Activated CD4-positive, alpha-beta memory T cell treated with anti-CD3 and anti-CD28 coated beads, Interleukin-2, amount 10 ng/mL, durations not matched to agents 7 days and 5 days (primary cell): ENCODE results near the gene GBP2. TPM values are rescaled to one million over a fixed set of nuclear protein-coding genes. Genes with fewer than 3 reads are reported as not detected.
"Not testable (repeated sequence)": the region's sequence is repeated elsewhere in the genome, so short reads cannot be mapped to it uniquely, and the experiment has no call there.

Experiments used
- CTCF ChIA-PET: fragments of 350-600 bp; sonication (Branson Sonifier 250); formaldehyde crosslinking; loops from one replicate; lab custom pipeline; 2021; ENCODE audit warnings: antibody characterized with exemption, inconsistent platforms; lab: Charles Lee
- POLR2A ChIA-PET: fragments of 350-600 bp; sonication (Branson Sonifier 250); formaldehyde crosslinking; loops from one replicate; lab custom pipeline; 2021; ENCODE audit warnings: antibody characterized with exemption; lab: Charles Lee
- DNase-seq: peaks from one replicate; pipeline ENCODE4 v3.0.0-alpha.2; 2020
- H3K27ac Mint-ChIP-seq: one replicate; pipeline ENCODE4 v1.8.0; 2021; ENCODE audit warnings: mild to moderate bottlenecking, mixed read lengths
- H3K27me3 Mint-ChIP-seq: one replicate; pipeline ENCODE4 v1.8.0; 2021; ENCODE audit warnings: mixed read lengths
- H3K36me3 Mint-ChIP-seq: one replicate; pipeline ENCODE4 v1.8.0; 2021; ENCODE audit warnings: low read depth, mixed read lengths
- H3K4me1 Mint-ChIP-seq: one replicate; pipeline ENCODE4 v1.8.0; 2021; ENCODE audit warnings: mixed read lengths
- H3K4me3 Mint-ChIP-seq: one replicate; pipeline ENCODE4 v1.8.0; 2021; ENCODE audit warnings: mild to moderate bottlenecking, mixed read lengths
- H3K9me3 Mint-ChIP-seq: one replicate; pipeline ENCODE4 v1.8.0; 2021; ENCODE audit warnings: mixed read lengths
- total RNA-seq, 2 experiments: library from RNA; stranded (reverse); gene quantifications; one replicate each; pipeline ENCODE4 v1.2.3, GENCODE V29; 2021

GBP2 gene
- total RNA-seq, 2 experiments from 2014 or later = 280 to 281 TPM

DNA sequence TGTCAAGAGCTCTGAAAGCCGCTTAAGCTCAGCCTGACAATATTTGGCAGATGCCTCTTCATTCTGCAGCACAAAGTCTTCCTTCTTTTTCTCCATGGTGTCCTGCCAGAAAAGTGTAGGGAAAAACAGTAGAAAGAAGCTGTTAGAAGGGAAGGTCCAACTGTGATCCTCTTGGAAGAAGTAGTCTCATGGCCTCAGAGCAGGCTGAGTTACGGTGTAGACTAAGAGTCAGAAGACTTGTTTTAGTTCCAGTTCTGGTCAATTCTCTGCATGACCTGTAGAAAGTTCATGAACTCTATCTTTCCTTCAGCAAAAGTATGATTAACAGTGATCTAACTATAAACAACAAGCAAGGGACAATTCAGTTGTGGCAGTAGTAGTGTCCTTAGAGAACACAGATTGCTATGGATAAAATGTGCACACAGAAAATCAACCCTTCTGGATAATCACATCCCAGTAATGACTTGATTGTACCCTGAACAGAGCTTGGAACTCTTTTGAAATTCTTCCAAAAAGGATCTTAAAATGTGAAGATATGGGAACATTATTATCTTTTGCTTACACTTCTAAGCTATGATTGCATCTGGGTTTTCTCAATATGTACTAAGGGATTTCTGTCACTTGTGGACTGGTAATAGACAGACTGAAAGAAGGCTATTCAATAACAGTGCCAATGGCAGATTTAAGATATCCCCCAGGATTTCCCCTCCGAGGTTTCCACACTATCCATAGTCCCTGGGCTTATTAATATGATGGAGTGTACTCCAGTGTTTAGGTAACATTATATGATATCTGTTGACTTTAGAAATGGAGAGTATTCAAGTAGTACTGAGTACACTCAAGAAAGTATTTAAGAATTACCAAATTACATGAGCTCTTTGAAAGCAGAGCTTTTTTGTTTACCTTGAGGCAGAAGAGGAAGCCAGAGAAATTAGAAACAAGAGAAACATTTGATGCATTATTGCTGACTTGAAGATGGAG, 22.1 kb upstream of the GBP2 start:
- H3K36me3 Mint-ChIP-seq = peaks cover 3% of the 10 kb centered on the region
- H3K9me3 Mint-ChIP-seq = no peaks in the 10 kb centered on the region

DNA sequence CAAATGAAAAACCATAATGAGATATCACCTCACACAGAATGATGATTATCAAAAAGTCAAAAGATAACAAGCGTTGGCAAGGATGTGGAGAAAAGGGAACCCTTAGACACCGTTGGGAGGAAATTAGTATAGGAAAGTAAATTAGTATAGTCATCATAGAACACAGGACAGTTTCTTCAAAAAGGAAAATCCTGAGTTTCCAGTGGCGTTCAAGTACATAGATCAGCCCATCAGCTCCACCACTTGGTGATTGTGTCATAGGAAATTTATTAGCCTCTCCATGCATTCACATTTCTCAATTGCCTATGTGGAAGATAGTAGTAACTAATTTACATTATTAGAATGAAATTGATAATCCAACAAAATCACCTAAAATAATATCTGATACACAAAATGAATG, 20.8 kb upstream of the GBP2 start:
- H3K27ac Mint-ChIP-seq = no peak overlapping the region
- POLR2A ChIA-PET = no interaction called here

More for the DNA sequence above, 22.1 kb upstream of the GBP2 start:
- Mint-ChIP-seq H3K4me3 (no peak overlapping the region), H3K4me1 (peaks cover 2% of the 10 kb centered on the region), H3K27ac (no peak overlapping the region), H3K27me3 (peaks cover 8% of the 10 kb centered on the region)
- ChIA-PET POLR2A (interaction anchor here (1.1 kb wide), 1 partner anchor 20 kb away, joined by 3 read pairs; no protein-coding TSS in a partner anchor), CTCF (no interaction called here)
- no peak for DNase-seq

DNA sequence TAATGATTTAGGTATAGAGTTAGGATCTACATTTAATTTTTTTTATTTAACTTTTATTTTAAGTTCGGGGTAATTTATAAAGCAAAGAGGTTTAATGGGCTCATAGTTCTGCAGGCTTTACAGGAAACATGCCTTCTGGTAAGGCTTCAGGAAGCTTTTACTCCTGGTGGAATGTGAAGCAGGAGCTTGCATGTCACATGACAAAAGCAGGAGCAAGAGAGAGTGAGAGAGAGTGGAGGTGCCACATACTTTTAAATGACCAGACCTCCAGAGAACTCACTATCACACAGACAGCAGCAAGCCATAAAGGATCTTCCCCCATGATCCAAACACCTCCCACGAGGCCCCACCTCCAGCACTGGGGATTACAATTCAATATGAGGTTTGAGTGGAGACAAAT, 17.6 kb upstream of the GBP2 start:
- H3K4me3 Mint-ChIP-seq = no peak overlapping the region
- no peak for DNase-seq
- ChIA-PET POLR2A (no interaction called here), CTCF (no interaction called here)
- no peaks in the 10 kb centered on the region for H3K4me1 Mint-ChIP-seq
- H3K27ac Mint-ChIP-seq = no peak overlapping the region
- H3K9me3 Mint-ChIP-seq = peaks cover 4% of the 10 kb centered on the region
- H3K27me3 Mint-ChIP-seq = peaks cover 12% of the 10 kb centered on the region
- H3K36me3 Mint-ChIP-seq = peaks cover 6% of the 10 kb centered on the region

More for the DNA sequence above, 20.8 kb upstream of the GBP2 start:
- Mint-ChIP-seq H3K27me3 (peaks cover 8% of the 10 kb centered on the region), H3K4me3 (no peak overlapping the region), H3K4me1 (peaks cover 2% of the 10 kb centered on the region), H3K9me3 (no peaks in the 10 kb centered on the region), H3K36me3 (peaks cover 3% of the 10 kb centered on the region)
- DNase-seq = no peak
- CTCF ChIA-PET = no interaction called here

DNA sequence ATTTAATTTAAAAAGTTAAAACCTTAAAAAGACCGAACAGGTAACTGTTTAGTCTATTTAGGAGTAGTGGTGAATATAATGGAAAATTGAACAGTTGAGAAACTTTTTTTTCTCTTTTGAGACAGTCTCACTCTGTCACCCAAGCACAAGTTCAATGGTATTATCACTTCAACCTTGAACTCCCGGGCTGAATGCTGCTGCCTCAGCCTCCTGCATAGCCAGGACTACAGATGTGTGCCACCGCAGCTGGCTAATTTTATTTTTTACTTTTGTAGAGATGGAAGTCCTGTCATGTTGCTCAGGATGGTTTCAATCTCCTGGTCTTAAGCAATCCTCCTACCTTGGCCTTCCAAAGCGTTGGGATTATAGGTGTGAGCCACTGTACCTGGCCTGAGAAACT, 16.2 kb upstream of the GBP2 start:
- Mint-ChIP-seq H3K9me3 (peaks cover 13% of the 10 kb centered on the region), H3K27me3 (peaks cover 8% of the 10 kb centered on the region), H3K4me3 (no peak overlapping the region), H3K27ac (no peak overlapping the region), H3K36me3 (peaks cover 15% of the 10 kb centered on the region), H3K4me1 (no peaks in the 10 kb centered on the region)
- no peak for DNase-seq
- CTCF ChIA-PET = no interaction called here
- POLR2A ChIA-PET = interaction anchor here (1.3 kb wide), 1 partner anchor 24 kb away, joined by 3 read pairs; no protein-coding TSS in a partner anchor

DNA sequence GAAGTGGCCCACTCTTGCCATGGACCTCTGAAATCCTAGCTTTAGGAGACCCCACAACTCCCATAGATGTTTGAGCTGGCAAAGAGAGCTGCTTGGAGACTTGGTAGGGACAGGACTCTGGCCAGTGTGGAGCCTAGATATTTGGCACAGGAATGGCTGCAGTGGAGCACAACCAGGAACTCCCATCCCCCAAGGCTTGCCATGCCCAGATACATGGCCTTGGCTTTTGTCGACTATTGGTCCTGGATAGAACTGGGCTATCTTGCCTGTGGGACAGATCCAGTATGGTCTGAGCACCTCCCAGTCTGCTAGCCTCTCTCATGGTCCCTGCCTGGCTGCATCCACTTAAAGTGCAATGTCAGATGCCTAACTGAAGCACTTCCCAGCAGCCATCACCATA, 7.8 kb upstream of the GBP2 start:
- Mint-ChIP-seq H3K36me3 (peaks cover 40% of the 10 kb centered on the region), H3K4me3 (no peak overlapping the region), H3K27ac (no peak overlapping the region), H3K9me3 (peaks cover 36% of the 10 kb centered on the region), H3K4me1 (peaks cover 14% of the 10 kb centered on the region), H3K27me3 (peaks cover 3% of the 10 kb centered on the region)
- no peak for DNase-seq
- ChIA-PET POLR2A (interaction anchor here (0.6 to 0.8 kb wide), 2 partner anchors 52 to 124 kb away, joined by 3 read pairs; no protein-coding TSS in a partner anchor), CTCF (no interaction called here)

DNA sequence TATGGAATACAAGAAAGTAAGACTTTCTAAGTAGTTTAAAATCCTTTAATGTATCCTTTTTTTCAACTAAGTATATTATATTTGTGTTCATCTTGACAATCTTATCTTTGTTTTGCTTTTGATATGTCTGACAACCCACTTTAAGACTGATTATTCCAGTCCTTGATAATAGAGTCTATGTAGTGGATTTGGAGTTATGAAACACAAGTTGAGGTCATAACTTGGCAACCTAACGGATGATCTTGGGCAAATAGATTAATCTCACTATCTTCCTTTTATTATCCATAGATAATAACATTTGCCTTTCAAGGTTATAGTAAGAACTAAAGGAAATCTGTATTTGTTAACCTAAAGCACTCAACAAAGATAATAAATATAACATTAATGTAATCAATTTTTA, 4.8 kb upstream of the GBP2 start:
- no peak overlapping the region for H3K27ac Mint-ChIP-seq
- POLR2A ChIA-PET = interaction anchor here (1.2 kb wide), 1 partner anchor 66 kb away, joined by 4 read pairs; the partner anchor contains the start of gene GBP1
- CTCF ChIA-PET = interaction anchor here (1.4 kb wide), 1 partner anchor 131 kb away, joined by 3 read pairs; no protein-coding TSS in a partner anchor
- H3K27me3 Mint-ChIP-seq = no peaks in the 10 kb centered on the region
- DNase-seq = no peak
- H3K9me3 Mint-ChIP-seq = peaks cover 16% of the 10 kb centered on the region
- no peak overlapping the region for H3K4me3 Mint-ChIP-seq
- H3K4me1 Mint-ChIP-seq = peaks cover 30% of the 10 kb centered on the region
- H3K36me3 Mint-ChIP-seq = peaks cover 32% of the 10 kb centered on the region

DNA sequence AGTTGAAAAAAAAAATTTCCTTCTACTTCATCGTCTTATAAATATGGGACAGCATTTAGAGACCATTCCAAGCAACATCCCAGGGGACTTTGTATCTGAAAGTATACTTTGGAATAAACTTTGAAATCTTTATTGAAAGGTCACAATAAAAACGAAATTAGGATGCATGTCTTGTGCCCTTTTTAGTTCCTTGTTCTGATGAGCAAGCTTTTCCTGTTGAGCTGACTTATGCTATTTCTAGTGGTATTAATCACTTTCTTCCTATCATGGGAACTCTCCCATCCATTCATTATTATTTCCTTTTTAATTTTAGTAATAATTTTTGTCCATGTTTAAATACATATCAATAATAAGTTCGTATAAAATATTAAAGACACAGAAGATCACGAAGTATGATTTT, 4.0 kb upstream of the GBP2 start:
- peaks cover 35% of the 10 kb centered on the region for H3K36me3 Mint-ChIP-seq
- ChIA-PET POLR2A (interaction anchor here (1.2 kb wide), 1 partner anchor 65 kb away, joined by 4 read pairs; the partner anchor contains the start of gene GBP1), CTCF (interaction anchor here (1.4 kb wide), 1 partner anchor 130 kb away, joined by 3 read pairs; no protein-coding TSS in a partner anchor)
- H3K4me3 Mint-ChIP-seq = no peak overlapping the region
- H3K9me3 Mint-ChIP-seq = peaks cover 11% of the 10 kb centered on the region
- H3K27ac Mint-ChIP-seq = no peak overlapping the region
- peaks cover 30% of the 10 kb centered on the region for H3K4me1 Mint-ChIP-seq
- no peaks in the 10 kb centered on the region for H3K27me3 Mint-ChIP-seq
- DNase-seq = no peak

DNA sequence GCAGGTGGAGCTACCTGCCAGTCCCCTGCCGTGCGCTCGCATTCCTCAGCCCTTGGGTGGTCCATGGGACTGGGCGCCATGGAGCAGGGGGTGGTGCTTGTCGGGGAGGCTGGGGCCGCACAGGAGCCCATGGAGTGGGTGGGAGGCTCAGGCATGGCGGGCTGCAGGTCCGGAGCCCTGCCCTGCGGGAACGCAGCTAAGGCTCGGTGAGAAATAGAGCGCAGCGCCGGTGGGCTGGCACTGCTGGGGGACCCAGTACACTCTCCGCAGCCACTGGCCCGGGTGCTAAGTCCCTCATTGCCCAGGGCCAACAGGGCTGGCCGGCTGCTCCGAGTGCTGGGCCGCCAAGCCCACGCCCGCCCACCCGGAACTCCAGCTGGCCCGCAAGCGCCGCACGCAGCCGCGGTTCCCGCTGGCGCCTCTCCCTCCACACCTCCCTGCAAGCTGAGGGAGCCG, 2.1 kb upstream of the GBP2 start:
- ChIA-PET CTCF (interaction anchor here (1.3 to 1.8 kb wide), 2 partner anchors 145 to 235 kb away, joined by 4 to 7 read pairs; no protein-coding TSS in a partner anchor), POLR2A (interaction anchor here (1.1 to 5.6 kb wide), 12 partner anchors 10 to 483 kb away, joined by 3 to 99 read pairs (median 10); partner anchors contain the start of genes GBP4 and GBP7)
- H3K27ac Mint-ChIP-seq = peak overlapping the region; percentile 97
- DNase-seq, H3K27me3 Mint-ChIP-seq, H3K4me3 Mint-ChIP-seq, H3K9me3 Mint-ChIP-seq: not testable (repeated sequence)
- H3K4me1 Mint-ChIP-seq = peaks cover 41% of the 10 kb centered on the region
- H3K36me3 Mint-ChIP-seq = peaks cover 44% of the 10 kb centered on the region

DNA sequence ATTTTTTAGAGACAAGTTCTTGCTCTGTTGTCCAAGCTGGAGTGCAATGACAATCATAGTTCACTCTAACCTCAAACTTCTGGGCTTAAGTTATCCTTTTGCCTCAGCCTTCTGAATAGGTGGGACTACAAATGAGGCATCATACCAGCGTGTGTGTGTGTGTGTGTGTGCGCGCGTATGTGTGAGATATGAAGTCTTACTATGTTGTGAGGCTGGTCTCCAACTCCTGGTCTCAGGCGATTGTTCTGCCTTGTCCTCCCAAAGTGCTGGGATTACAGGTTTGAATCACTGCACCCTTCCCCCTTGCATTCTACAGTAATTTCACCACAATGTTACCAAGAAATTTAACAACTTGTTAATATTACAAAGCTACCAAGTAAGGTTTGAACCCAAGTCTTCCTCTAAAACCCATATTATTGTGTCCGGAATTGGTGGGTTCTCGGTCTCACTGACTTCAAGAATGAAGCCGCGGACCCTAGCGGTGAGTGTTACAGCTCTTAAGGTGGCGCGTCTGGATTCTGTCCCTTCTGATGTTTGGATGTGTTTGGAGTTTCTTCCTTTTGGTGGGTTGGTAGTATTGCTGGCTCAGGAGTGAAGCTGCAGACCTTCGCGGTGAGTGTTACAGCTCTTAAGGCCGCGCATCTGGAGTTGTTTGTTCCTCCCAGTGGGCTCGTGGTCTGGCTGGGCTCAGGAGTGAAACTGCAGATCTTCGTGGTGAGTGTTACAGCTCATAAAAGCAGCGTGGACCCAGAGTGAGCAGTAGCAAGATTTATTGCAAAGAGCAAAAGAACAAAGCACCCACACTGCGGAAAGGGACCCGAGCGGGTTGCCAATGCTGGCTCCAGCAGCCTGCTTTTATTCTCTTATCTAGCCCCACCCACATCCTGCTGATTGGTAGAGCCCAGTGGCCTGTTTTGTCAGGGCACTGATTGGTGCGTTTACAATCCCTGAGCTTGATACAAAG, 970 bp upstream of the GBP2 start:
- Mint-ChIP-seq H3K4me3 (peak overlapping the region; percentile 80), H3K4me1 (peaks cover 51% of the 10 kb centered on the region), H3K36me3 (peaks cover 56% of the 10 kb centered on the region), H3K27ac (peak overlapping the region; percentile 97)
- CTCF ChIA-PET = interaction anchor here (0.6 to 4.0 kb wide), 14 partner anchors 11 to 281 kb away, joined by 3 to 22 read pairs (median 4); partner anchors contain the start of gene GBP5
- peak; percentile 86 for DNase-seq
- not testable (repeated sequence) for H3K27me3 Mint-ChIP-seq, H3K9me3 Mint-ChIP-seq
- POLR2A ChIA-PET = interaction anchor here (0.6 to 5.6 kb wide), 40 partner anchors 9 to 484 kb away, joined by 3 to 99 read pairs (median 4); partner anchors contain the start of genes GBP3, GBP4, GBP6 and GBP7

DNA sequence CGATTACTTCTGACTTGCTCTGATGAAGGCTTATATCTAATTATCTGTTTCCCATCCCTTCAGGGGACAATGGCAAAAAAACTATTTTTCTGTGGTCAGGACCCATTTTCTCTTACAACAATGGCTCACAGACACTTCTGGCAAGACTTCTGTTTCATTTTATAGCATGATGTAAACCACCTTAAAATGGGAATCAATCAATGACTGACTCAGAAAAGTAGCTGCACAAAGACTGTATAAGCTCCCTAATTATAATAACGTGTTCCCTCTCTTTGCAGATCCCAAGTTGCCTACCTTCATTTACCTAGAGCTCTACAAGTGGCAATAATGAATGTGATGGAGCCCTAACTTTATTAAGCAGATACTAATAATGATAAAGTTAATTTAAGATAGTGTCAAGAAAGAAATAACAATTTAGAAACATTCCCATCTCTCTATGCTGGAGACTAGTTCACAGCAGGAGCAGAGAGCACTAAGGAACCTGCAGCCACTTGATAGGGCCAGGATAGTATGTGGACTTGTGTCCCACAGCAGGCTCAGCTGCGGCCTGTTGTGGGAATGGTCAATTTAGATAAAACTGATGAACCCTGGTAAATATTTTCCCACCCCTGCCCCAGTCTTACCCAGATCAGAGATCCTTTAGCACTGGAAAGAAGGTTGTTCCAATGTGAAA, 538 bp downstream of the GBP2 start:
- POLR2A ChIA-PET = interaction anchor here (1.0 to 5.6 kb wide), 18 partner anchors 55 to 483 kb away, joined by 3 to 99 read pairs (median 5); partner anchors contain the start of genes GBP3 and GBP4

DNA sequence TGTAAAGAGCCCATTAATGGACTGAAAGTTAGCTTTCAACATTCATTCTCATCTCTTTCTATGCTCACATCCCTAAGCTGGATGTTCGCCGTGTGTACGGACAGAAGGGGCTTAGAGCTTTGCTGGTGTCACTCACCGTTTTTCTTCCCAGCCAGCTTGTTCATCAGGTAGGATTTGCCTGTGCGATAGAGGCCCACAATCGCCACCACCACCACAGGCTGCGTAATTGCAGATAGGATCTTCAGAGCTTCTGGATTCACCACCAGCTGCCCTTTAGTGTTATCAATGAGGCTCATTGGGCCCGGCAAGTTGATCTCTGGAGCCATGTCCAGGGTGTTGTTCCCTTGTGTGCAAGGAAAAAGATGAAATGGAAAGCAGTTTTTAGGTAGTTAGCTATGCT, 4.3 kb downstream of the GBP2 start:
- peaks cover 33% of the 10 kb centered on the region for H3K4me1 Mint-ChIP-seq
- no peaks in the 10 kb centered on the region for H3K9me3 Mint-ChIP-seq
- no peak for DNase-seq
- no peaks in the 10 kb centered on the region for H3K27me3 Mint-ChIP-seq
- H3K4me3 Mint-ChIP-seq = no peak overlapping the region
- no peak overlapping the region for H3K27ac Mint-ChIP-seq
- H3K36me3 Mint-ChIP-seq = peaks cover 44% of the 10 kb centered on the region
- ChIA-PET CTCF (interaction anchor here (1.7 kb wide), 1 partner anchor 120 kb away, joined by 4 read pairs; no protein-coding TSS in a partner anchor), POLR2A (interaction anchor here (0.5 to 1.2 kb wide), 3 partner anchors 47 to 100 kb away, joined by 3 read pairs; partner anchors contain the start of gene GBP4)

More for the DNA sequence above, 538 bp downstream of the GBP2 start:
- H3K9me3 Mint-ChIP-seq = peaks cover 7% of the 10 kb centered on the region
- H3K27ac Mint-ChIP-seq = peak overlapping the region; percentile 97
- peaks cover 63% of the 10 kb centered on the region for H3K36me3 Mint-ChIP-seq
- peaks cover 55% of the 10 kb centered on the region for H3K4me1 Mint-ChIP-seq
- CTCF ChIA-PET = interaction anchor here (0.9 to 4.0 kb wide), 11 partner anchors 10 to 233 kb away, joined by 3 to 22 read pairs (median 3); partner anchors contain the start of gene GBP4
- H3K4me3 Mint-ChIP-seq = peak overlapping the region; percentile 99
- DNase-seq = no peak
- no peaks in the 10 kb centered on the region for H3K27me3 Mint-ChIP-seq
